IMR-90 (cell line): ENCODE measurements around the gene FBLN1. TPM values are rescaled to one million over a fixed set of nuclear protein-coding genes. Genes with fewer than 3 reads are reported as not detected.

Experiments
- ATAC-seq: fragments of 200-7000 bp; cut with Tn5 transposase; 2 replicates; pipeline ENCODE4 v1.9.1; 2020; ENCODE audit warnings: low read depth, mild to moderate bottlenecking, moderate library complexity
- BruUV-seq: library from RNA; stranded (reverse); fragments of 400-500 nt; replicated peaks from 2 replicates; lab custom pipeline; 2021; lab: Mats Ljungman, UMichigan
- CTCF ChIA-PET: fragments of 300-600 bp; formaldehyde crosslinking; extraction: SDS; loops from one replicate; lab custom pipeline; 2021; ENCODE audit warnings: antibody characterized with exemption; lab: Yijun Ruan, JAX
- POLR2A ChIA-PET: fragments of 300-600 bp; sonication (Branson Sonifier 250); formaldehyde crosslinking; loops from one replicate; lab custom pipeline; 2022; ENCODE audit warnings: antibody characterized with exemption; ENCODE audit not compliant: unreplicated experiment; lab: Charles Lee
- DNase-seq: peaks from one replicate; pipeline ENCODE4 v3.0.0; 2013
- H2AFZ ChIP-seq: replicated peaks from 2 replicates; pipeline ENCODE3; 2013; ENCODE audit warnings: low read length, mild to moderate bottlenecking; ENCODE audit not compliant: poor library complexity
- H2AK5ac ChIP-seq: 2 replicates; pipeline ENCODE4 v1.6.1; 2013; ENCODE audit warnings: low read depth, low read length, inconsistent platforms
- H2AK9ac ChIP-seq: replicated peaks from 2 replicates; pipeline ENCODE3; 2013; ENCODE audit warnings: mild to moderate bottlenecking, low read depth, low read length, moderate library complexity; ENCODE audit not compliant: poor library complexity
- H2BK120ac ChIP-seq: 2 replicates; pipeline ENCODE4 v1.6.1; 2013; ENCODE audit warnings: low read depth, low read length, inconsistent platforms
- H2BK15ac ChIP-seq: 3 replicates; pipeline ENCODE4 v1.6.1; 2013; ENCODE audit warnings: low read depth, low read length, inconsistent platforms
- H2BK20ac ChIP-seq: 2 replicates; pipeline ENCODE4 v1.6.1; 2013; ENCODE audit warnings: low read depth, mild to moderate bottlenecking, inconsistent platforms, low read length, moderate library complexity
- H2BK5ac ChIP-seq: 2 replicates; pipeline ENCODE4 v1.6.1; 2013; ENCODE audit warnings: mild to moderate bottlenecking, low read depth, low read length, inconsistent platforms; ENCODE audit not compliant: poor library complexity, severe bottlenecking
- H3K14ac ChIP-seq: replicated peaks from 2 replicates; pipeline ENCODE4 v1.6.1; 2013; ENCODE audit warnings: low read depth, low read length, inconsistent platforms
- H3K18ac ChIP-seq: 2 replicates; pipeline ENCODE4 v1.6.1; 2013; ENCODE audit warnings: low read depth, low read length, control low read depth
- H3K23ac ChIP-seq: 2 replicates; pipeline ENCODE4 v1.6.1; 2013; ENCODE audit warnings: low read depth, low read length, inconsistent platforms
- H3K27ac ChIP-seq: 2 replicates; pipeline ENCODE4 v1.5.1; 2013; ENCODE audit warnings: mild to moderate bottlenecking, control low read depth, low read length; ENCODE audit not compliant: insufficient read depth
- H3K27me3 ChIP-seq: 2 replicates; pipeline ENCODE4 v1.6.1; 2013; ENCODE audit warnings: low read length; ENCODE audit not compliant: control insufficient read depth, insufficient read depth
- H3K36me3 ChIP-seq: 2 replicates; pipeline ENCODE4 v1.6.1; 2013; ENCODE audit warnings: low read length, mixed read lengths; ENCODE audit not compliant: control insufficient read depth, insufficient read depth
- H3K4ac ChIP-seq: 2 replicates; pipeline ENCODE4 v1.6.1; 2013; ENCODE audit warnings: low read depth, low read length, inconsistent platforms
- H3K4me1 ChIP-seq: 2 replicates; pipeline ENCODE4 v1.6.1; 2013; ENCODE audit warnings: low read length, mixed read lengths; ENCODE audit not compliant: control insufficient read depth, insufficient read depth
- H3K4me2 ChIP-seq: 2 replicates; pipeline ENCODE4 v1.6.1; 2013; ENCODE audit warnings: low read depth, mild to moderate bottlenecking, control low read depth, low read length, moderate library complexity
- H3K4me3 ChIP-seq: 2 replicates; pipeline ENCODE4 v1.5.1; 2013; ENCODE audit warnings: low read depth, mild to moderate bottlenecking, control low read depth, low read length, moderate library complexity; ENCODE audit not compliant: insufficient read depth
- H3K56ac ChIP-seq: 2 replicates; pipeline ENCODE4 v1.6.1; 2013; ENCODE audit warnings: low read length, inconsistent platforms; ENCODE audit not compliant: insufficient read depth; ENCODE audit errors: extremely low read depth
- H3K79me1 ChIP-seq, 2 experiments: 2 replicates each; pipeline ENCODE4 v1.6.1; 2013; ENCODE audit warnings: low read length in 2 of 2, inconsistent platforms in 1 of 2, low read depth in 1 of 2
- H3K9ac ChIP-seq: 2 replicates; pipeline ENCODE4 v1.6.1; 2013; ENCODE audit warnings: low read depth, low read length, control low read depth
- H3K9me1 ChIP-seq: 2 replicates; pipeline ENCODE4 v1.6.1; 2013; ENCODE audit warnings: low read length, inconsistent platforms; ENCODE audit not compliant: insufficient read depth
- H3K9me3 ChIP-seq: 2 replicates; pipeline ENCODE4 v1.6.1; 2013; ENCODE audit warnings: low read length; ENCODE audit not compliant: control insufficient read depth, insufficient read depth
- H4K20me1 ChIP-seq: 2 replicates; pipeline ENCODE4 v1.6.1; 2013; ENCODE audit warnings: low read length, inconsistent platforms; ENCODE audit not compliant: insufficient read depth
- H4K5ac ChIP-seq: 2 replicates; pipeline ENCODE4 v1.6.1; 2013; ENCODE audit warnings: mild to moderate bottlenecking, low read depth, low read length, control low read depth
- H4K8ac ChIP-seq, 2 experiments: 2 replicates each; pipeline ENCODE4 v1.6.1; 2013; ENCODE audit warnings: low read depth in 2 of 2, low read length in 2 of 2, control low read depth in 1 of 2, inconsistent platforms in 1 of 2
- H4K91ac ChIP-seq: 2 replicates; pipeline ENCODE4 v1.6.1; 2013; ENCODE audit warnings: low read depth, low read length, inconsistent platforms; ENCODE audit not compliant: insufficient read depth
- BHLHE40 ChIP-seq: fragments of 150-350 bp; IDR thresholded peaks from 2 replicates; pipeline ENCODE4 v1.6.1; 2016; ENCODE audit warnings: mild to moderate bottlenecking, low read depth, low read length
- CEBPB ChIP-seq: IDR thresholded peaks from 2 replicates; pipeline ENCODE4 v1.6.1; 2012; ENCODE audit warnings: low read depth, low read length, improper control_type of control experiment
- CHD1 ChIP-seq: IDR thresholded peaks from 2 replicates; pipeline ENCODE4 v1.6.1; 2012; ENCODE audit warnings: low read depth, low read length, improper control_type of control experiment
- CTCF ChIP-seq: conservative IDR thresholded peaks from 2 replicates; pipeline ENCODE4 v1.5.1; 2012; ENCODE audit warnings: mild to moderate bottlenecking, low read depth, low read length, improper control_type of control experiment
- ELK1 ChIP-seq: fragments of 150-350 bp; IDR thresholded peaks from 2 replicates; pipeline ENCODE4 v1.6.1; 2016; ENCODE audit warnings: low read depth, mild to moderate bottlenecking, low read length, moderate library complexity, borderline replicate concordance
- FOS ChIP-seq: fragments of 150-350 bp; IDR thresholded peaks from 2 replicates; pipeline ENCODE4 v1.6.1; 2016; ENCODE audit warnings: low read depth, low read length
- MAFK ChIP-seq: IDR thresholded peaks from 2 replicates; pipeline ENCODE4 v1.6.1; 2012; ENCODE audit warnings: low read depth, low read length, improper control_type of control experiment
- MAZ ChIP-seq: IDR thresholded peaks from 2 replicates; pipeline ENCODE4 v1.6.1; 2012; ENCODE audit warnings: low read depth, mild to moderate bottlenecking, low read length, improper control_type of control experiment, moderate library complexity, borderline replicate concordance
- MXI1 ChIP-seq: IDR thresholded peaks from 2 replicates; pipeline ENCODE4 v1.6.1; 2012; ENCODE audit warnings: low read depth, mild to moderate bottlenecking, low read length, moderate library complexity, borderline replicate concordance
- NFE2L2 ChIP-seq: fragments of 150-350 bp; IDR thresholded peaks from 2 replicates; pipeline ENCODE4 v1.6.1; 2016; ENCODE audit warnings: low read depth, mild to moderate bottlenecking, low read length
- POLR2A ChIP-seq: IDR thresholded peaks from 2 replicates; pipeline ENCODE4 v1.6.1; 2012; ENCODE audit warnings: mild to moderate bottlenecking, low read depth, low read length
- RAD21 ChIP-seq: IDR thresholded peaks from 2 replicates; pipeline ENCODE4 v1.6.1; 2012; ENCODE audit warnings: low read length, improper control_type of control experiment
- RCOR1 ChIP-seq: IDR thresholded peaks from 2 replicates; pipeline ENCODE4 v1.6.1; 2012; ENCODE audit warnings: mild to moderate bottlenecking, low read length, improper control_type of control experiment; ENCODE audit not compliant: insufficient replicate concordance
- RFX5 ChIP-seq: IDR thresholded peaks from 2 replicates; pipeline ENCODE4 v1.8.0; 2012; ENCODE audit warnings: low read depth, mild to moderate bottlenecking, low read length, moderate library complexity
- SMC3 ChIP-seq: fragments of 150-350 bp; IDR thresholded peaks from 2 replicates; pipeline ENCODE4 v1.6.1; 2016; ENCODE audit warnings: low read depth, mild to moderate bottlenecking, antibody characterized with exemption, low read length, moderate library complexity
- USF2 ChIP-seq: fragments of 150-350 bp; IDR thresholded peaks from 2 replicates; pipeline ENCODE4 v1.6.1; 2017; ENCODE audit warnings: mild to moderate bottlenecking, antibody characterized with exemption, low read length, low read depth
- WGBS, 2 experiments: methylation state at CpG; one replicate each; pipeline versions ENCODE4 v1.1.5 to v1.1.7; 2013; ENCODE audit warnings: missing lambda C conversion rate in 2 of 2; ENCODE audit not compliant: insufficient read length in 1 of 2; ENCODE audit errors: extremely low coverage in 2 of 2; 5-methylcytosine and 5-hydroxymethylcytosine counted together
- dilution Hi-C: fragments of 300-500 bp; cut with HindIII; formaldehyde crosslinking; loops from one replicate; pipeline ENCODE4 v1.14.3; 2018; ENCODE audit warnings: low sequenced_read_pairs; ENCODE audit not compliant: unreplicated experiment
- in situ Hi-C: fragments of 300-500 bp; cut with MboI; formaldehyde crosslinking; loops from 3 replicates; pipeline ENCODE4 v1.14.3; 2019; ENCODE audit warnings: low sequenced_read_pairs, inconsistent platforms, mixed read lengths
- intact Hi-C: fragments of 100-400 bp; cut with micrococcal nuclease; formaldehyde crosslinking; loops from 2 replicates; pipeline ENCODE4 v1.10.0; 2022
- polyA plus RNA-seq, 3 experiments: library from polyadenylated mRNA; depleted of rRNA; stranded (reverse); fragments of >200 nt; gene quantifications; 2 replicates each; pipeline ENCODE4 v1.2.3, GENCODE V29; 2012; ENCODE audit warnings: low replicate concordance in 1 of 3
- total RNA-seq: library from RNA; depleted of rRNA; stranded (reverse); fragments of >200 nt; gene quantifications from 2 replicates; pipeline ENCODE4 v1.2.3, GENCODE V29; 2012

The FBLN1 gene
- total and polyA plus RNA-seq, 2 of the 4 experiments (the other 2 are of a cell fraction): 11.3 to 87.9 TPM

- WGBS, 2 experiments: 93% methylated on average over 7 of the region's 8 CpGs; no CpG with 5 or more reads in 1 of the 2 experiments
- Histone ChIP-seq H4K5ac (no peak overlapping the region), H3K23ac (no peak overlapping the region), H2AK5ac (no peak overlapping the region), H2BK120ac (no peak overlapping the region), H4K20me1 (no peaks in the 10 kb centered on the region), H3K4ac (peak overlapping the region; percentile 62; the same call in 1 of the 2 replicates), H2BK20ac (no peak overlapping the region), H3K27ac (no peak overlapping the region), H3K4me1 (peaks cover 27% of the 10 kb centered on the region), H2AFZ (no peak overlapping the region), H2BK5ac (no peak overlapping the region), H3K18ac (no peak overlapping the region), H3K79me1 (no peaks in the 10 kb centered on the region), H4K91ac (no peak overlapping the region), H2BK15ac (no peak overlapping the region), H3K9ac (no peak overlapping the region), H3K56ac (no peak overlapping the region), H4K8ac (no peak overlapping the region), H3K14ac (no peak overlapping the region), H3K9me3 (no peaks in the 10 kb centered on the region), H3K4me3 (no peak overlapping the region), H3K9me1 (peaks cover 25% of the 10 kb centered on the region), H3K27me3 (no peaks in the 10 kb centered on the region), H2AK9ac (no peak overlapping the region), H3K36me3 (no peaks in the 10 kb centered on the region), H3K4me2 (no peak overlapping the region)
- ATAC-seq (no peak), DNase-seq (no peak)
- dilution Hi-C loops: no loop called here
- no TSS peak for BruUV-seq
- TF ChIP-seq RFX5: no peak
- TF ChIP-seq RAD21: no peak
- TF ChIP-seq NFE2L2: no peak
- TF ChIP-seq CTCF: no peak
- TF ChIP-seq RCOR1: no peak
- no peak for TF ChIP-seq POLR2A
- TF ChIP-seq FOS: no peak
- TF ChIP-seq MXI1: no peak
- TF ChIP-seq CHD1: no peak
- TF ChIP-seq MAFK: no peak
- TF ChIP-seq BHLHE40: no peak
- no peak for TF ChIP-seq MAZ
- TF ChIP-seq CEBPB: no peak
- TF ChIP-seq USF2: no peak
- no peak for TF ChIP-seq SMC3
- TF ChIP-seq ELK1: no peak
- intact Hi-C loops: no loop called here
- in situ Hi-C loops: no loop called here
- ChIA-PET POLR2A (no interaction called here), CTCF (no interaction called here)
Observed at GRCh38 chr22:45456811-45457210, 45.9 kb upstream of the FBLN1 start.
